H9 (cell line): ENCODE results near the gene SCUBE3. TPM values are rescaled to one million over a fixed set of nuclear protein-coding genes. Genes with fewer than 3 reads are reported as not detected.

Source experiments
- DNase-seq: peaks from one replicate; pipeline ENCODE4 v3.0.0-alpha.2; 2017
- H2AFZ ChIP-seq: one replicate; pipeline ENCODE4 v1.6.1; 2013; ENCODE audit warnings: mild to moderate bottlenecking, low read length, control low read depth, moderate library complexity
- H2AK5ac ChIP-seq: 2 replicates; pipeline ENCODE4 v1.6.1; 2013; ENCODE audit warnings: low read length, control low read depth, mixed read lengths; ENCODE audit not compliant: insufficient read length
- H2BK120ac ChIP-seq: one replicate; pipeline ENCODE4 v1.6.1; 2013; ENCODE audit warnings: low read depth, mild to moderate bottlenecking, low read length, control low read depth, inconsistent platforms; ENCODE audit not compliant: poor library complexity, severe bottlenecking
- H2BK12ac ChIP-seq: 2 replicates; pipeline ENCODE4 v1.6.1; 2013; ENCODE audit warnings: low read length, control low read depth, mixed read lengths, low read depth; ENCODE audit not compliant: insufficient read length
- H2BK15ac ChIP-seq: 2 replicates; pipeline ENCODE4 v1.6.1; 2013; ENCODE audit warnings: low read depth, low read length, control low read depth
- H2BK20ac ChIP-seq: one replicate; pipeline ENCODE4 v1.6.1; 2013; ENCODE audit warnings: low read depth, mild to moderate bottlenecking, low read length, control low read depth, inconsistent platforms; ENCODE audit not compliant: poor library complexity, severe bottlenecking
- H2BK5ac ChIP-seq: 2 replicates; pipeline ENCODE4 v1.6.1; 2013; ENCODE audit warnings: low read length, control low read depth, mixed read lengths; ENCODE audit not compliant: insufficient read length
- H3K14ac ChIP-seq: 2 replicates; pipeline ENCODE4 v1.6.1; 2013; ENCODE audit warnings: low read length, control low read depth; ENCODE audit not compliant: insufficient read depth
- H3K18ac ChIP-seq: 2 replicates; pipeline ENCODE4 v1.6.1; 2013; ENCODE audit warnings: low read depth, mild to moderate bottlenecking, mixed read lengths, low read length, control low read depth; ENCODE audit not compliant: insufficient read length
- H3K23ac ChIP-seq: 2 replicates; pipeline ENCODE4 v1.6.1; 2013; ENCODE audit warnings: low read length, control low read depth, mixed read lengths, low read depth; ENCODE audit not compliant: insufficient read length
- H3K23me2 ChIP-seq: 2 replicates; pipeline ENCODE4 v1.6.1; 2013; ENCODE audit warnings: low read depth, mild to moderate bottlenecking, mixed read lengths, low read length, control low read depth; ENCODE audit not compliant: insufficient read length, poor library complexity, severe bottlenecking
- H3K27ac ChIP-seq: 2 replicates; pipeline ENCODE4 v1.5.1; 2013; ENCODE audit warnings: low read length, control low read depth, mixed read lengths, low read depth; ENCODE audit not compliant: insufficient read length
- H3K27me3 ChIP-seq: 2 replicates; pipeline ENCODE4 v1.6.1; 2013; ENCODE audit warnings: low read length, control low read depth, inconsistent platforms; ENCODE audit not compliant: insufficient read depth
- H3K4ac ChIP-seq: 2 replicates; pipeline ENCODE4 v1.6.1; 2013; ENCODE audit warnings: low read depth, mild to moderate bottlenecking, control low read depth, inconsistent platforms, low read length, moderate library complexity
- H3K4me1 ChIP-seq: 2 replicates; pipeline ENCODE4 v1.6.1; 2013; ENCODE audit warnings: low read length, control low read depth, inconsistent platforms; ENCODE audit not compliant: insufficient read depth
- H3K4me2 ChIP-seq: 2 replicates; pipeline ENCODE4 v1.6.1; 2013; ENCODE audit warnings: low read length, control low read depth, mixed read lengths; ENCODE audit not compliant: insufficient read length, insufficient read depth
- H3K56ac ChIP-seq: 2 replicates; pipeline ENCODE4 v1.6.1; 2013; ENCODE audit warnings: low read depth, mild to moderate bottlenecking, mixed read lengths, low read length, control low read depth; ENCODE audit not compliant: insufficient read length
- H3K79me1 ChIP-seq: 2 replicates; pipeline ENCODE4 v1.6.1; 2013; ENCODE audit warnings: low read depth, mild to moderate bottlenecking, moderate library complexity, low read length, control low read depth, inconsistent platforms; ENCODE audit not compliant: insufficient read depth, poor library complexity, severe bottlenecking
- H3K79me2 ChIP-seq: 2 replicates; pipeline ENCODE4 v1.6.1; 2013; ENCODE audit warnings: low read length, control low read depth, inconsistent platforms; ENCODE audit not compliant: insufficient read depth
- H3K9ac ChIP-seq: 2 replicates; pipeline ENCODE4 v1.6.1; 2013; ENCODE audit warnings: low read length, control low read depth, mixed read lengths; ENCODE audit not compliant: insufficient read length; ENCODE audit errors: extremely low read depth
- H3K9me3 ChIP-seq: one replicate; pipeline ENCODE4 v1.6.1; 2013; ENCODE audit warnings: low read depth, low read length, inconsistent platforms; ENCODE audit not compliant: control insufficient read depth
- H3T11ph ChIP-seq: one replicate; pipeline ENCODE4 v1.6.1; 2013; ENCODE audit warnings: mild to moderate bottlenecking, low read length, control low read depth, inconsistent platforms
- H4K20me1 ChIP-seq: one replicate; pipeline ENCODE4 v1.6.1; 2013; ENCODE audit not compliant: control insufficient read depth, insufficient read length, insufficient read depth
- H4K5ac ChIP-seq: 2 replicates; pipeline ENCODE4 v1.6.1; 2013; ENCODE audit warnings: low read depth, mild to moderate bottlenecking, mixed read lengths, low read length, control low read depth; ENCODE audit not compliant: insufficient read length
- H4K8ac ChIP-seq: replicated peaks from 2 replicates; pipeline ENCODE4 v1.6.1; 2013; ENCODE audit warnings: low read length, control low read depth, mixed read lengths, low read depth; ENCODE audit not compliant: insufficient read length
- H4K91ac ChIP-seq: 2 replicates; pipeline ENCODE4 v1.6.1; 2013; ENCODE audit warnings: low read depth, mild to moderate bottlenecking, moderate library complexity, mixed read lengths, low read length, control low read depth; ENCODE audit not compliant: insufficient read length
- H3K27ac Mint-ChIP-seq, 3 experiments: 2 replicates in 2 of 3; 3 replicates in 1 of 3; pipeline ENCODE4 v1.8.0; 2020 to 2021; ENCODE audit warnings: mixed read lengths in 3 of 3, mild to moderate bottlenecking in 1 of 3, moderate library complexity in 1 of 3
- H3K27me3 Mint-ChIP-seq: 2 replicates; pipeline ENCODE4 v1.8.0; 2021; ENCODE audit warnings: low read depth, mild to moderate bottlenecking, moderate library complexity, mixed read lengths
- H3K36me3 Mint-ChIP-seq, 3 experiments: 2 replicates in 2 of 3; 3 replicates in 1 of 3; pipeline ENCODE4 v1.8.0; 2020 to 2021; ENCODE audit warnings: low read depth in 3 of 3, mixed read lengths in 3 of 3; ENCODE audit not compliant: insufficient read depth in 1 of 3
- H3K4me1 Mint-ChIP-seq, 2 experiments: 2 replicates each; pipeline ENCODE4 v1.8.0; 2020; ENCODE audit warnings: mixed read lengths in 2 of 2
- H3K4me3 Mint-ChIP-seq, 2 experiments: 2 replicates in 1 of 2; 3 replicates in 1 of 2; pipeline ENCODE4 v1.8.0; 2020 to 2021; ENCODE audit warnings: mild to moderate bottlenecking in 2 of 2, mixed read lengths in 2 of 2, moderate library complexity in 1 of 2
- H3K9me3 Mint-ChIP-seq, 2 experiments: 2 replicates in 1 of 2; 3 replicates in 1 of 2; pipeline ENCODE4 v1.8.0; 2020; ENCODE audit warnings: mild to moderate bottlenecking in 2 of 2, mixed read lengths in 2 of 2, moderate library complexity in 1 of 2
- CTCF ChIP-seq: fragments of 200-600 bp; sonication (generic); conservative IDR thresholded peaks from 3 replicates; pipeline ENCODE4 v1.8.0; 2021; ENCODE audit warnings: antibody characterized with exemption, mild to moderate bottlenecking
- WGBS: extraction: QIAGEN DNeasy Blood & Tissue Kit; methylation state at CpG from one replicate; pipeline ENCODE4 v1.1.7; 2013; ENCODE audit warnings: missing lambda C conversion rate, low lambda C conversion rate, mixed read lengths; ENCODE audit not compliant: insufficient read length; ENCODE audit errors: extremely low coverage; 5-methylcytosine and 5-hydroxymethylcytosine counted together
- total RNA-seq: library from RNA; stranded (reverse); gene quantifications from 2 replicates; pipeline ENCODE4 v1.2.1, GENCODE V29; 2021

The SCUBE3 gene
- total RNA-seq, 1 experiment from 2014 or later = 2.7 TPM

- no peaks in the 10 kb centered on the region for H3K23me2 ChIP-seq
- H3T11ph ChIP-seq = no peak overlapping the region
- no peaks in the 10 kb centered on the region for H3K27me3 ChIP-seq
- no peak overlapping the region for H2BK120ac ChIP-seq
- H2BK5ac ChIP-seq = no peak overlapping the region
- no peak for TF ChIP-seq CTCF
- no peak overlapping the region for H3K9ac ChIP-seq
- no peaks in the 10 kb centered on the region; the same call in 1 of the 2 replicates for H3K27me3 Mint-ChIP-seq
- H2BK15ac ChIP-seq = no peak overlapping the region
- DNase-seq = no peak
- no peak overlapping the region for H3K4ac ChIP-seq
- no peak overlapping the region for H3K27ac ChIP-seq
- H3K56ac ChIP-seq = no peak overlapping the region
- H3K14ac ChIP-seq = no peak overlapping the region; the same call in 1 of the 2 replicates
- peak overlapping the region in 1 of 2 experiments; percentile 26; a peak in 2 of 5 replicates for H3K4me3 Mint-ChIP-seq
- H3K4me2 ChIP-seq = no peak overlapping the region
- H3K9me3 ChIP-seq = no peaks in the 10 kb centered on the region
- no peaks in the 10 kb centered on the region for H3K9me3 Mint-ChIP-seq
- H4K91ac ChIP-seq = no peak overlapping the region
- H4K8ac ChIP-seq = no peak overlapping the region
- H2BK12ac ChIP-seq = no peak overlapping the region
- peak overlapping the region in 1 of 3 experiments; percentile 65; a peak in 1 of 7 replicates for H3K27ac Mint-ChIP-seq
- H2BK20ac ChIP-seq = no peak overlapping the region
- H2AFZ ChIP-seq = no peak overlapping the region
- no peaks in the 10 kb centered on the region for H3K79me1 ChIP-seq
- H3K36me3 Mint-ChIP-seq = peaks cover under 1 to 24% (median 21%) of the 10 kb centered on the region in 3 experiments; a peak in 6 of 7 replicates
- H3K18ac ChIP-seq = no peak overlapping the region
- no peak overlapping the region for H3K23ac ChIP-seq
- no peak overlapping the region for H2AK5ac ChIP-seq
- H4K20me1 ChIP-seq = no peaks in the 10 kb centered on the region
- H3K4me1 Mint-ChIP-seq = peaks cover 7 to 11% of the 10 kb centered on the region in 2 experiments; a peak in 3 of 4 replicates
- H4K5ac ChIP-seq = no peak overlapping the region
- no CpG with 5 or more reads among the region's 6 CpGs for WGBS
- H3K4me1 ChIP-seq = peaks cover 2% of the 10 kb centered on the region; the same call in 1 of the 2 replicates
- no peaks in the 10 kb centered on the region for H3K79me2 ChIP-seq
Measured at GRCh38 chr6:35296931-35297600, 83.3 kb downstream of the SCUBE3 start.
